Keratinocyte (primary cell): Measurements from ENCODE around the gene STAG1. TPM values are rescaled to one million over a fixed set of nuclear protein-coding genes. Genes with fewer than 3 reads are reported as not detected.

ENCODE experiments used
- DNase-seq: peaks from one replicate; pipeline ENCODE4 v3.0.0-alpha.2; 2011; ENCODE audit warnings: low read depth, missing footprints, low spot score
- FAIRE-seq: peaks from 2 replicates; lab custom pipeline; 2011; peaks lifted over from hg19 to GRCh38; lab: Jason Lieb, UNC
- H2AFZ ChIP-seq: 2 replicates; pipeline ENCODE4 v1.6.0; 2012; ENCODE audit warnings: low read length, control low read depth, inconsistent platforms; ENCODE audit not compliant: control insufficient read depth
- H3K27ac ChIP-seq: 2 replicates; pipeline ENCODE4 v1.5.1; 2011; ENCODE audit warnings: low read length; ENCODE audit not compliant: control insufficient read depth, insufficient read depth
- H3K27me3 ChIP-seq: 3 replicates; pipeline ENCODE4 v1.6.0; 2011; ENCODE audit warnings: low read length; ENCODE audit not compliant: control insufficient read depth, insufficient read depth; ENCODE audit errors: extremely low read depth
- H3K36me3 ChIP-seq, 2 experiments: 2 replicates in 1 of 2; 3 replicates in 1 of 2; pipeline ENCODE4 v1.5.1; 2011; ENCODE audit warnings: low read length in 2 of 2, mild to moderate bottlenecking in 1 of 2; ENCODE audit not compliant: control insufficient read depth in 2 of 2, insufficient read depth in 2 of 2; ENCODE audit errors: extremely low read depth in 1 of 2
- H3K4me1 ChIP-seq: 3 replicates; pipeline ENCODE4 v1.5.1; 2011; ENCODE audit warnings: low read length; ENCODE audit not compliant: control insufficient read depth, insufficient read depth; ENCODE audit errors: extremely low read depth
- H3K4me2 ChIP-seq: 3 replicates; pipeline ENCODE4 v1.6.0; 2011; ENCODE audit warnings: low read depth, low read length; ENCODE audit not compliant: control insufficient read depth, insufficient read depth; ENCODE audit errors: extremely low read depth
- H3K4me3 ChIP-seq, 3 experiments: fragments of 200-600 bp in 1 of 3; sonication (generic) in 1 of 3; 2 replicates in 2 of 3; 3 replicates in 1 of 3; pipeline ENCODE4 v1.5.1; 2011 to 2016; ENCODE audit warnings: low read length in 3 of 3, mild to moderate bottlenecking in 3 of 3, control low read depth in 2 of 3, inconsistent platforms in 1 of 3, low read depth in 1 of 3, mixed read lengths in 1 of 3, mixed run types in 1 of 3, moderate library complexity in 1 of 3; ENCODE audit not compliant: control insufficient read depth in 2 of 3, insufficient read depth in 2 of 3; ENCODE audit errors: extremely low read depth in 1 of 3
- H3K79me2 ChIP-seq: 2 replicates; pipeline ENCODE4 v1.6.0; 2012; ENCODE audit warnings: low read length; ENCODE audit not compliant: control insufficient read depth, insufficient read depth
- H3K9ac ChIP-seq: 3 replicates; pipeline ENCODE4 v1.6.0; 2011; ENCODE audit warnings: low read length; ENCODE audit not compliant: control insufficient read depth, insufficient read depth; ENCODE audit errors: extremely low read depth
- H3K9me1 ChIP-seq: 3 replicates; pipeline ENCODE4 v1.6.0; 2011; ENCODE audit warnings: low read length; ENCODE audit not compliant: control insufficient read depth, insufficient read depth; ENCODE audit errors: extremely low read depth
- H3K9me3 ChIP-seq: 2 replicates; pipeline ENCODE4 v1.5.1; 2012; ENCODE audit warnings: low read depth, low read length; ENCODE audit not compliant: control insufficient read depth
- H4K20me1 ChIP-seq: 3 replicates; pipeline ENCODE4 v1.6.0; 2011; ENCODE audit warnings: low read length; ENCODE audit not compliant: control insufficient read depth, insufficient read depth; ENCODE audit errors: extremely low read depth
- EZH2 ChIP-seq: IDR thresholded peaks from one replicate; pipeline ENCODE4 v1.6.1; 2012; ENCODE audit warnings: inconsistent platforms, mild to moderate bottlenecking, low read length, moderate library complexity
- dilution Hi-C: fragments of 300-500 bp; cut with MboI; formaldehyde crosslinking; loops from one replicate; pipeline ENCODE4 v1.7.0; 2020; ENCODE audit warnings: low sequenced_read_pairs; ENCODE audit not compliant: extremely low pct_ligation_motif_present
- polyA plus RNA-seq, 5 experiments: library from polyadenylated mRNA; depleted of rRNA in 3 of 5; stranded (reverse) in 3 of 5; stranded (forward) in 1 of 5; unstranded in 1 of 5; fragments of >200 nt; gene quantifications; 1 replicate in 1 of 5; 2 replicates in 3 of 5; 3 replicates in 1 of 5; pipeline versions ENCODE4 v1.2.1 to v1.2.3, GENCODE V29; 2011 to 2012; ENCODE audit warnings: missing spikeins in 2 of 5, low read depth in 1 of 5, low replicate concordance in 1 of 5
- TF ChIP-seq, protein P1 (sequence below), 3 experiments: IDR thresholded peaks in 1 of 3; conservative IDR thresholded peaks in 1 of 3; optimal IDR thresholded peaks in 1 of 3; 2 replicates in 2 of 3; 3 replicates in 1 of 3; pipeline versions ENCODE3 to v1.5.1; 2011; ENCODE audit warnings: low read length in 3 of 3, mild to moderate bottlenecking in 3 of 3, moderate library complexity in 2 of 3, control low read depth in 1 of 3, inconsistent platforms in 1 of 3; ENCODE audit not compliant: insufficient read depth in 2 of 3; ENCODE audit errors: extremely low read depth in 1 of 3

The STAG1 gene
- polyA plus RNA-seq, 1 donor (not counting 4 experiments of a cell fraction or from before 2014, with no cell fraction given), result 11.8 TPM

DNA sequence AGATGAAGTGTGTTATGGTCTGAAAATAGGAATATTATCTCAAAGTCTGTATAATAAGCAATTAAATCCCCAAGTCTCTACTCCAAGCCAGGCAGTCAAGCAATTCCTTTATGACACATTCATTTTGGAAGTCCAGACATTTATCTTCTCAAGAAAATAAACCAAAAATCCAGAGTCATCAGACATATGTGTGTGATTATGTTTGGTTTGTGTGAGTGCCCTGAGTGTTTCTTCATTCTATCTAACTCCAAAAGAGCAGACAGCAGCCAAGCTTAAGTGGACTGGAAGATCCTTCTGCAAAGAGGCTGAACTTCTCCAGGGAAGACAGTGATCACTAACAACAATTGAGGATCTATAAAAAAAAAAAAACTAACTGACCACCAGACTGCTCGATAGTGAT lies 239.8 kb downstream of the STAG1 start:
- no peak for DNase-seq
- Histone ChIP-seq H3K4me2 (no peak overlapping the region), H3K27me3 (no peaks in the 10 kb centered on the region), H3K9ac (no peak overlapping the region), H3K9me1 (no peaks in the 10 kb centered on the region), H2AFZ (no peak overlapping the region), H3K27ac (no peak overlapping the region), H3K9me3 (no peaks in the 10 kb centered on the region), H4K20me1 (no peaks in the 10 kb centered on the region), H3K36me3 (no peaks in the 10 kb centered on the region), H3K79me2 (no peaks in the 10 kb centered on the region), H3K4me1 (no peaks in the 10 kb centered on the region), H3K4me3 (no peak overlapping the region)
- FAIRE-seq, result no peak
- dilution Hi-C loops, result no loop called here
- TF ChIP-seq EZH2, result no peak
- TF ChIP-seq, protein P1, sequence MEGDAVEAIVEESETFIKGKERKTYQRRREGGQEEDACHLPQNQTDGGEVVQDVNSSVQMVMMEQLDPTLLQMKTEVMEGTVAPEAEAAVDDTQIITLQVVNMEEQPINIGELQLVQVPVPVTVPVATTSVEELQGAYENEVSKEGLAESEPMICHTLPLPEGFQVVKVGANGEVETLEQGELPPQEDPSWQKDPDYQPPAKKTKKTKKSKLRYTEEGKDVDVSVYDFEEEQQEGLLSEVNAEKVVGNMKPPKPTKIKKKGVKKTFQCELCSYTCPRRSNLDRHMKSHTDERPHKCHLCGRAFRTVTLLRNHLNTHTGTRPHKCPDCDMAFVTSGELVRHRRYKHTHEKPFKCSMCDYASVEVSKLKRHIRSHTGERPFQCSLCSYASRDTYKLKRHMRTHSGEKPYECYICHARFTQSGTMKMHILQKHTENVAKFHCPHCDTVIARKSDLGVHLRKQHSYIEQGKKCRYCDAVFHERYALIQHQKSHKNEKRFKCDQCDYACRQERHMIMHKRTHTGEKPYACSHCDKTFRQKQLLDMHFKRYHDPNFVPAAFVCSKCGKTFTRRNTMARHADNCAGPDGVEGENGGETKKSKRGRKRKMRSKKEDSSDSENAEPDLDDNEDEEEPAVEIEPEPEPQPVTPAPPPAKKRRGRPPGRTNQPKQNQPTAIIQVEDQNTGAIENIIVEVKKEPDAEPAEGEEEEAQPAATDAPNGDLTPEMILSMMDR (optimal IDR thresholded peaks at IDR 0.05 in 1 of 3, IDR thresholded peaks at IDR 0.05 in 1 of 3, conservative IDR thresholded peaks at IDR 0.05 in 1 of 3; ENCODE audit: extremely low read depth in 1 of 3, insufficient read depth in 2 of 3, low read length in 3 of 3), result no peak

DNA sequence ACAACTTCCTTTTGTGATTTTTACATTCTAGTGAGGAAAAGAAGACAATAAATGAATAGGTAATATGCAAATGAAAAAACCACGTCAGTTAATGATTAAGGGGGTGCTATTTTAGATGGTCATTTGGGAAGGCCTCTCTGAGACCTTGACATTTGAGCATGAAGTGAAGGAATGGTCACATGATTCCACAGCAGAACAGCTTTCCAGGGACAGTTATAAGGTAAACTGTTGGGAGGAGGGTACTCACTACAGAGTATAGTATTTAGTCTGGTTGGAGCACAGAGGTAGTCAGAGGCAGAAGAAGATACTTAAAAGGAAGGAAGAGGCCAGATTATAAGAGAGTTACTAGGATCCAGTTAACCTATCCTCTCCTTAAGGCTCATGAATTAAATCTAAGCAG lies 246.5 kb downstream of the STAG1 start:
- no peak for FAIRE-seq
- Histone ChIP-seq H3K9me1 (no peaks in the 10 kb centered on the region), H3K27ac (no peak overlapping the region), H3K27me3 (no peaks in the 10 kb centered on the region), H3K9ac (no peak overlapping the region), H3K4me3 (no peak overlapping the region), H3K9me3 (no peaks in the 10 kb centered on the region), H3K36me3 (no peaks in the 10 kb centered on the region), H3K79me2 (no peaks in the 10 kb centered on the region), H3K4me2 (no peak overlapping the region), H4K20me1 (no peaks in the 10 kb centered on the region), H2AFZ (no peak overlapping the region), H3K4me1 (no peaks in the 10 kb centered on the region)
- dilution Hi-C loops, result no loop called here
- TF ChIP-seq, protein P1 (optimal IDR thresholded peaks at IDR 0.05 in 1 of 3, IDR thresholded peaks at IDR 0.05 in 1 of 3, conservative IDR thresholded peaks at IDR 0.05 in 1 of 3; ENCODE audit: extremely low read depth in 1 of 3, insufficient read depth in 2 of 3, low read length in 3 of 3), result no peak
- no peak for TF ChIP-seq EZH2
- no peak for DNase-seq
